Activated CD8-positive, alpha-beta memory T cell treated with anti-CD3 and anti-CD28 coated beads, Interleukin-2, amount 50 U/mL, for 4 hours (primary cell): ENCODE results near the gene CCT4.
"Not testable (repeated sequence)": the region's sequence is repeated elsewhere in the genome, so short reads cannot be mapped to it uniquely, and the experiment has no call there.

Source experiments
- DNase-seq: peaks from one replicate; pipeline ENCODE4 v3.0.0-alpha.2; 2020

The CCT4 gene

DNA sequence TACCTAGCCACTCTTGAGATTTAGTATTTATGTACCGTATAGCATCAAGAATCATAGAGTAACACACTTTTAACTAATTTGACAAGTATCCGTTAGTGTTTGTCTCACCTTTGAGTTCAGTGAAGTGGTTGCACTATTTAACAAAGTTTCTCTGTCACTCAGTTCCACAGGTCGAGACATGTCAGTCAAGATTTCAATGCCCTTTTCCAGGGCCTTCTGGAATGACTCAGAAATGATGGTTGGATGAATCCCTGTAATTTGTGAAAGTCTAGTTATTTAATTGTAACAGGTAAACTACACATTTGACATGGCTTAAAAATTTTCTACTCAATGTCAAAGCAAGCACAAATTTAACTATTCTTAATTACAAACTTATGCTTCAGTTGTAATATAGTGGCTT, 9.7 kb downstream of the CCT4 start:
- no peak for DNase-seq

DNA sequence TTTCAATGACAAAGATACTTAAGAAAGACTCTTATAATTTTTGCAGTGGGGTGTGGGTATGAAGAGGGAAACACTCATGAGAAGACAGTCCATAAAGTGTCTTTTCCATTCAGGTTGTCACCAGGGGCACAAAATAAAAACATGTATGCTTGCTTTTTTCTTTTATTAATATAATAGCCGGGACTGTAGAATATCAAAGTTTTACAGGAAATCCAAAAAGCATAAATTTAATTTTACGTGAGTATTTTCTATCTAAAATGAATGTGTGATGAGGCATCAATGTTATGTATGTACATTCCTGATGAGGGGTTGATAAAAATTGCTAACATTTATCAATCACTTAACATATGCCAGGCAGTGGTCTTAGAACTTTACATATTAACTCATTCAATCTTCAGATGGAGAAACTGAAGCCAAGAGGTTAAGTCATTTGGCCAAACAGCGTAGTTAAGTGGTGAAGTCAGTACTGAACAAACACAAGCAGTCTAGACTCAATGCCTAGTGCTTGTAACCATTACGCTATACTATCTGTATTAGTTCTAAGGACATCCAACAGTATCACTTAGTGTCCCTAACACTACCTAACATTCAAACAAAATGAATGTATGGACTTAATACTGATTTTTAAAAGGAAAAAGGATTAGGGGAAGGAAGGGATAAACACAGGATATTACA, 10.7 kb downstream of the CCT4 start:
- no peak for DNase-seq

DNA sequence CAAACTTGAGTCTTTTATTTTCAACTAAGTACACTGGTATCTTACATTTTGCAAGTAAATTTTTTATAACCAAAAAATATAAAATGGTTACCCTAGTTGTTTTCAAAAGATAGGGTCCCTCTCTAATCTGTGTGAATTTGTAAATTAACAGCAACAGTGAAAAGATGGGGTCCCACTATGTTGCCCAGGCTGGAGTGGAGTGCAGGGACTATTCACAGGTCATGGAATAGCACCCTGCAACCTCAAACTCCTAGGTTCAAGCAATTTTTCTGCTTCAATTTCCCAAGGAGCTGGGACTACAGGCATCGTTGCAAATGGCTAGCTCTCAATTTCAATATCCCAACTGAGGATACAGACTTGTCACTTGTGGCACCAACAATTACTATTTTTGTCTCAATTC, 12.1 kb downstream of the CCT4 start:
- no peak for DNase-seq

DNA sequence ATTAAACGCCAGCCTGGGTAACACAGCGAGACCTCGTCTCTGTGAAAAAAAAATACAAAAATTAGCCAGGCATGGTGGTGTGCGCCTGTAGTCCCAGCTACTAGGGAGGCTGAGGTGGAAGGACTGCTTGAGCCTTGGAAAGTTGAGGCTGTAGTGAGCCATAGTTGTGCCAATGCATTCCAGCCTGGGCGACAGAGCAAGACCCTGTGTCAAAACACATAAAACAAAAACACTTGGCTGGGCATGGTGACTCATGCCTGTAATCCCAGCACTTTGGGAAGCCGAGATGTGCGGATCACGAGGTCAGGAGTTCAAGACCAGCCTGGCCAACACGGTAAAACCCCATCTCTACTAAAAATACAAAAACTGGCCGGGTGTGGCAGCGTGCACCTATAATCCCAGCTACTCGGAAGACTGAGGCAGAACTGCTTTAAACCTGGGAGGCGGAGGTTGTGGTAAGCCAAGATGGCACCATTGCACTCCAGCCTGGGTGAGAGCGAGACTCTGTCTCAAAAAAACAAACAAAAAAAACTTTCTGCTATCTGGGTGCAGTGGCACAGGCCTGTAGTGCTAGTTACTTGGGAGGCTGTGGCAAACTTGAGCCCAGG, 21.9 kb downstream of the CCT4 start:
- DNase-seq, result not testable (repeated sequence)

DNA sequence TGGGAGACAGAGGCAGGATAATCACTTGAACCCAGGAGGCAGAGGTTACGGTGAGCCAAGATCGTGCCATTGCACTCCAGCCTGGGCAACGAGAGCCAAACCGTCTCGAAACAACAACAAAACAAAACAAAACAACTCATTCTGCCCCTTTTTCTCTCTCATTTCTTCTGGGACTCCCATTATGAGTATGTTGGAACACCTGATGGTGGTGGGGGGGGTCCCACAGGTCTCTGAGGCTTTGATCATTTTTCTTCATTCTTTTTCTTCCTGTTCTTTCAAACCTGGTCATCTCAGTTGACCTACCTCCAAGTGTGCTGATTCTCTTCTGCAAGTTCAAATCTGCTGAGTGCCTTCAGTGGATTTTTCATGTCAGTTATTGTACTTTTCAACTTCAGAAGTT, 26.4 kb downstream of the CCT4 start:
- no peak for DNase-seq

DNA sequence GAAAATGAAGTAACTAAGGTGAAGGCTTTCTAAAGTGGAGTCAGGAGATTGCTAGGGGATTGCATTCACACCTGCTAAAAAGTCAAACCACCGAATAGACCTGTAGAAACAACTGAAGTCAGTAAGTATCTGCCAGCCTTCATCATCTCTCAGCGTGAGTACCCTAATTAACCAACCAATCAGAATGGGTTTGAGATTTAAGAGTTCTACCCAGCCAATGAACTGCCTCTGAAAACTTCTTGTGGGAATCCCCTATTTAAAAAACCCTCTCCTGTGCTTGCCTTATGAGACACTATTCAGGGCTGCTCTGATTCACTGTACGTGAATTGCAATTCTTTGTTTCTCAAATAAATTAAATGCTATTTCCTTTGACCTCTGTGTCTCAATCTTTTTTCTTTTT, 31.2 kb downstream of the CCT4 start:
- DNase-seq, result no peak

DNA sequence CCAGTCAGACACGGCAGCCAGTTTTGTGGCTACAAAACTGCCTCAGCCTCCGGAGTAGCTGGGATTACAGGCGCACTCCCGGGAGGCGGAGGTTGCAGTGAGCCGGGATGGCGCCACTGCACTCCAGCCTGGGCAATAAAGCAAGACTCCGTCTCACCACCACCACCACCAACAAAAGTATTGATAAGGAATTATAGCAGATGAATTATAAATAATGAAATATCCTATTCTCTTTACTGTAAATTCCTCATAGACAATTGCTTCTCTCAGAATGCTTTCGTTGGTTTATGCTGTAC, 33.2 kb downstream of the CCT4 start:
- DNase-seq, result no peak

DNA sequence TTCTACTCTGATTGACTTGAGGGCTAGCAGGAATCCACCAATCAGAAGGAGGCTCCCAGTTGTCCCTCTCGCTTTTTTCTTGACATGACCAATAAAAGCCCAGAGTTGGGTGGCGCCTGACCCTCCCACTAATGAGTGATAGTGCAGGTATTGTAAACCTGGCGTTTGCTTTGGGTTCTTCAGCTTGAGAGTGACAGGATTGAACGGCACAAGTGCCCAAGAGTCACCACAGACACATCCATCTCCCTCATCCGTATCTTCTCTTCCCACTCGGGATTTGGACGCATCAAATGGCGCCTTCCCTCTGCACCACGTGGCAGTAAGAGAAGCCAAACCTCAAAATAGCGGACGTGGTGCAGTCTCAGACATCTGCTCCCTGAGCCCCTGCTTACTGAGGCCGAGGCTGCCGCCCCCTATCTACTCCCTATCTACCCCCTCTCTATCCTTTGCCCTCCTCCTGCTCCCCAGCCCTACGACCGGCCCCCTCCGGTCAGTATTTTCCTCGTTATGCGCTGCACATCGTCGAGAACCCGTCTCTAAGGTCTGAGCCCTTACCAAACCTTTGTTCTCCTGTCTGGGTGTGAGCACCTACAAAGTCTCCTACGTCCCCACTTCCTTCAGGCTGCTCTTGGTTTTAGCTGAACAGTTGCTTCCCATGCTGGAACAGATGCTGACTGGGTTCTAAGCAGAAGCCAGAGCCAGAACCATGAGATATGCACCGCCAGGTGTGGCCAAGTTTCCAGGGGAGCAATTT, 33.7 kb downstream of the CCT4 start:
- DNase-seq, result peak; percentile 84

DNA sequence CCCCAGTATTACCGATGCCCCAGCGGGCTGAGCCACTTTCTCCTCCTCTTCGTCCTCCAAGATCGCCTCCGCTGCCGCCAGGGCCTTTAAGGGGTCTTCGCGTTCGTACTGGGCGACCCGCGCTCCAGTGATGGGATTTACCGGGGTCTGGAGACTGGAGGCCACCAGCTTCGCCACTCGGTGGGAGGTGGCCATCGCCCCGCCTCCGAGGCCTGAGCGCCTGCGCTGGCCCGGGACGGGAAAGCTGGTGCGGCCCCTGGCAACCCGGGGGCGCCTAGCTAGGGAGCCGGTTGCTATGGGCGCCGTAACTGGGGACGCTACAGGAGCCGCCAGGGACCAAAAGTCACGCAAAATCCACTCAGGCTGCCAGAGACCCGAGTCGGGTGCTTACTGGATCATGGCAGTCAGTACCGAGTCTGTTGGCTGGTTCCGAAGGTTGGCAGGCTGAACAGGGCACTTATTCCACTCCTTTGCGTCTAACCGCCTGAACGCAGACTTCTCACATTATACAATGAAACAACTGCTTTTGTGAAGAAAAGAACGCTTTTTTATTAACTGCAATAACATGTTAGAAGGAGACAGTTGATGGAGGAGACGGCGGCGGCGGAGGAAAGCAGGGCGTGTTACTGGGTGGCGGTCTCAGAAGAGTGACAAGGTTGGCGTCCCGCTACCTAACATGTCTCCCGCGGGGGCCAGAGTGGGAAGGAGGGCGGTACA, 34.5 kb downstream of the CCT4 start, which contains the start of gene FAM161A:
TSS of gene FAM161A (minus strand) at position 214 of the 717 bp plus-strand sequence. CDS start at position 195, 19 bp downstream.
- peak; percentile 77 for DNase-seq

DNA sequence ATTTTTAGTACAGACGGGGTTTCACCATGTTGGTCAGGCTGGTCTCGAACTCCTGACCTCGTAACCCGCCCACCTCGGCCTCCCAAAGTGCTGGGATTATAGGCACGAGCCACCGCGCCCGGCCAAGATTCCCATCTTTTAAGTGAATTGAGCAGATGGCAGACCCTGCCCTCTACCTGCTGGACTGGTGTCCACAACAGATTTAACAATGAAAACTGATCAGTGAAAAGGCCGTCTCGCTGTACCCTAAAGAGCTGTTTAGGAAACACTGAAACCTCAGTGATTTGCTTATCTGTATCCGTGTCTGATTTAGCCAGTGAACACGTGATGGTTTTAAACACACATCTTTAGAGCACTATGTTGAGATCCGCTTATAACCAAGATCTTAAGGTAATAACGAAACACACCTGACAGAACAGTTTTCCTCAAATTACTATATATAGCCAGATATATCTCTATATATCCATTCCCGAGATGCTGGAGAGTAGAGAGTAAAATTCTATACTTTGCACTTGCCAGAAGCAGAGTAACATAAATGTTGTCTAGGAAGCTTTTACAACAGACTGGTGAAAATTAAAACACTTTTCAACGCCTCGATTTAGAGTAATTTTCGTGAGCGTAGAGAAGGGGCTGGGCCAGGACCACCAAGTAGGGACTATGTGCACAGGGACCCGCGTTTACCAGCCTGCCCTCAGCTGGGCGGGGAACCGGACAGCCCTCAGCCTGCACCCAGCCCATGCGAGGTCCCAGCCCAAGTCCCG, 35.2 kb downstream of the CCT4 start:
- DNase-seq, result no peak

DNA sequence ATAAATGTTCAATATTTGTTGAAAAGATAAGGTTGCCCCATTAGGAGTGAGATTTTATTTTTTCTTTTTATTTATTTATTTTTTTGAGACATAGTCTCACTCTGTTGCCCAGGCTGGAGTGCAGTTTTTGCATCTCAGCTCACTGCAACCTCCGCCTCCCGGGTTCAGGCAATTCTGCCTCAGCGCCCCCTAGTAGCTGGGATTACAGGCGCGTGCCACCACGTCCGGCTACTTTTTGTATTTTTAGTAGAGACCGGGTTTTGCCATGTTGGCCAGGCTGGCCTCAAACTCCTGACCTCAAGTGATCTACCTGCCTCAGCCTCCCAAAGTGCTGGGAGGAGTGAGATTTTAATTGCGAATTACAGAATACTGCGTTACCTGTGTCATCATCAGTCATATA, 37.2 kb downstream of the CCT4 start:
- DNase-seq, result not testable (repeated sequence)

DNA sequence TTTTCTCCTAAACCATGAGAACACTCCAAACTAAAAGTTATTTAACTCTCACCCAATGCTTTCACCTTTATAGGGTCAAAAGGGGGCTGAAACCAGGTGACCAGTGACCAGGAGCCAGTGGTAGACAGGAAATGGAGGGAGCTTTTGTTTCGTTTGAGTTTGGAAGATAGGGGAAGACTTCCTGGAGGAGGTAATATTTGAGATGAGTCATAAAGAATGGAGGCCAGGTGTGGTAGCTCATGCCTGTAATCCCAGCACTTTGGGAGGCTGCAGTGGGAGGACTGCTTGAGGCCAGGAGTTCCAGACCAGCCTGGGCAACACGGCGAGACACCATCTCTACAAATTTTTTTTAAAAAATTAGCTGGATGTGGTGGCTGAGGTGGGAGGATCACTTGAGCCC, 43.1 kb downstream of the CCT4 start:
- DNase-seq, result no peak

DNA sequence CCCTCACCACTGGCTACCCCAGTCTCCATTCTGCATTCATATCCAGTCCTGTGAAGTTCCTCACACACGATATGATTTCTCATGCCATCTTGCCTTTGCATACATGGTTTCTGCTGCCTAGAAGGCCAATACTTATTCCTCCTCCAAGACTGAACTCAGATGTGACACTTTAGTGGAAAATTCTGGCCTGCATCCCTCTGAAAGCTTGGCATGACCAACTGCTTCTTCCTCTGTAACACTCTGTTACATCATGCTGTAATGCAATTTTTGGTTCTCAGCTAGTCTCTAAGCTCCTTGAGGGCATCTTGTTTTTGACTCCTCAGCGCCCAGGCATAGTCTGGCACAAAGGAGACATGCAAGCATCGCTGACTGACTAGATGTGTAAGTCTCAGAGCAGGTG, 47.2 kb downstream of the CCT4 start:
- no peak for DNase-seq

DNA sequence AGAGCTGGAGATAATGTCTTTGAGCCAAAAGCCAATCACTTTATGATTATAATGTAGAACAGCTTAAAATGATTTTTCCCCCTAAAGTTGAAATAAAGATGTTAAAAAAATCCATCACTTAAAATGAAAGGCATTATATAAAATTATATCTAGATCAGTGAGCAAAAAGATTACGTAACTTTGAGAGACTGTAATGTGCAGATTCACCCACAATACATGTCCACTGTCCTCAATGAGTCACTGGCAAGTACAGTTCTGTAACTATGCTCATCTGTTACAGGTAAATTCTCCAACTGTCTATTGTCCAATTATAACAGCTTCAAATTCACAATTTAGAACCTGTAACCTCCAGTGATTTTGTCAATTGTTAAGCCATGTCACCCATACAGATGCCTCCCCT, 53.6 kb downstream of the CCT4 start:
- no peak for DNase-seq

DNA sequence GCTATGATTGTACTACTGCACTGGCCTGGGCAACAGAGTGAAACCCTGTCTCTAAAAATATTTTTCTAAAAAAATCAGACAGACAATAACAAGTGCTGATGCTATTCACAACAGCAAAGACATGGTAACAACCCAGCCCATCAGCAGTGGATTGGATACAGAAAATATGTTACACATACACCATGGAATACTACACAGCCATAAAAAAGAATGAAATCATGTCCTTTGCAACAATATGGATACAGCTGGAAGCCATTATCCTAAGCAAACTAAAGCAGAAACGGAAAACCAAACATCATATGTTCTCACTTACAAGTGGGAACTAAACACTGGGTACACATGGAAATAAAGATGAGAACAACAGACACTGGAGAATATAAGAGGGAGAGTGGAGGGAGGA, 54.5 kb downstream of the CCT4 start:
- DNase-seq, result no peak

DNA sequence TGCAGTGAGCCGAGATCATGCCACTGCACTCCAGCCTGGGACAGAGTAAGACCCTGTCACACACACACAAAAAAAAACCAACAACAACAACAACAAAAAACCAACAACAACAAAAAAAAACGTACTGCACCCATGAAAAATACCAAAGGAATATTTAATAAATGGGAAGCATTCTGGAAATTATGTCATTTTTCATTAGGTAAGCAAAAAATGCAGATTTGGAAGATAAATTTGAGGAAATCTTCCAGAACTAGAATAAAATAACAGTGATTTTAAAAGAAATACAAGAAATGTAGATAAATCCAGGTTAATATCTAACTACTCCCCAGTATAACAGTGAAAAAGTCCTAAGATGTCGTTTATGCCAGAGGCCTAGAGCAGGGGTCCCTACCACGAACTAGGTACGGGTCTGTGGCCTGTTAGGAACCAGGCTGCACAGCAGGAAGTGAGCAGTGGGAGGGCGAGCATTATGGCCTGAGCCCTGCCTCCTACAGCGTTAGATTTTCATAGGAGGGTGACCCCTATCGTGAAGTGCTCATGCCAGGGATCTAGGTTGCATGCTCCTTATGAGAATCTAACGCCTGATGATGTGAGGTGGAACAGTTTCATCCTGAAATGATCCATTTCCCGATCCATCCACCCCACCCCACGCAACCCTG, 56.1 kb downstream of the CCT4 start:
- no peak for DNase-seq

DNA sequence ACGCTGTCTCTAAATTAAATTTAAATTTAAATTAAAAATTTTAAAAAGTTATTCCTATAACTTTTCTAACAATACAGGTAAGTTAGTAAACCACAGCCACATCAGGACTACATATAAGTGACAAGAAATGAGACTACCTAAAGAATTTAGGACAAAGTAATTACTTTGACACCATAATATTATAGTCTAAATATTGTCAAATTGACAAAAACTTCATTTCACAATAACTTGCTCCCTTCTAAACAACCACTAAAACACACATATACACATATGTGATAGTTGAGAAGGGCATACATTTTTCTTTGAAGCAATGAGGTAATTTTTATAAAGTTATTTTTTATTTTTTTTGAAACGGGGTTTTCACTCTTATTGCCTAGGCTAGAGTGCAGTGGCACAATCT, 66.2 kb downstream of the CCT4 start:
- no peak for DNase-seq
